Measurements from ENCODE around the gene SMIM41. TPM values are rescaled to one million over a fixed set of nuclear protein-coding genes. Genes with fewer than 3 reads are reported as not detected.
A peak's percentile ranks its signal among the peaks of the same experiment; 100 is the strongest.

The SMIM41 gene
- total and polyA plus RNA-seq, 10 of the 15 experiments (the other 5 are each of a cell fraction or from before 2014, with no cell fraction given): not detected

GRCh38 chr12:52036587-52037171 is 42.8 kb upstream of the SMIM41 start (continued):
- TF ChIP-seq RELB (IDR thresholded peaks at IDR 0.05; ENCODE audit: low read depth) (no peak), SUPT20H (IDR thresholded peaks at IDR 0.05; ENCODE audit: borderline replicate concordance, control insufficient read depth, low read depth, low read length) (no peak), CUX1 (IDR thresholded peaks at IDR 0.05; ENCODE audit: insufficient replicate concordance, low read depth, low read length) (no peak), NFYA (IDR thresholded peaks at IDR 0.05; ENCODE audit: borderline replicate concordance, low read depth, low read length) (no peak), ZNF217 (IDR thresholded peaks at IDR 0.05) (0 out of 2 replicates have a peak, but pooled peaks have one; percentile 40), JUNB (IDR thresholded peaks at IDR 0.05) (no peak), ATF2 (IDR thresholded peaks at IDR 0.05; ENCODE audit: low read length) (no peak), GABPA (IDR thresholded peaks at IDR 0.05; ENCODE audit: low read depth) (no peak), PBX3 (IDR thresholded peaks at IDR 0.05; ENCODE audit: insufficient replicate concordance, low read depth, low read length) (no peak), EP300 (IDR thresholded peaks at IDR 0.05; ENCODE audit: borderline replicate concordance in 1 of 2, control insufficient read depth in 1 of 2, low read depth in 2 of 2, low read length in 2 of 2) (peak; percentile 30 to 77; a peak in 2 of 4 replicates), POLR2A (IDR thresholded peaks at IDR 0.05; ENCODE audit: low read depth, low read length) (peak; percentile 20; the same call in 1 of the 2 replicates), RUNX3 (IDR thresholded peaks at IDR 0.05; ENCODE audit: low read length) (no peak), ZNF274 (IDR thresholded peaks at IDR 0.05; ENCODE audit: insufficient read depth, insufficient read length) (no peak), ELK1 (IDR thresholded peaks at IDR 0.05; ENCODE audit: low read depth, low read length) (no peak), PKNOX1 (IDR thresholded peaks at IDR 0.05) (no peak), NR2F1 (conservative IDR thresholded peaks at IDR 0.05) (no peak), TCF12 (IDR thresholded peaks at IDR 0.05; ENCODE audit: low read depth, low read length) (peak; percentile 48; the same call in 1 of the 2 replicates), ZNF207 (IDR thresholded peaks at IDR 0.05; ENCODE audit: borderline replicate concordance) (no peak)
